Activated CD8-positive, alpha-beta memory T cell treated with anti-CD3 and anti-CD28 coated beads, Interleukin-2, amount 50 U/mL, for 48 hours (primary cell): ENCODE results near the gene ERICH3.

ENCODE experiments used
- DNase-seq: peaks from one replicate; pipeline ENCODE4 v3.0.0-alpha.2; 2020

The ERICH3 gene

GRCh38 chr1:74673351-74674111 lies at the start of gene ERICH3:
Gene ERICH3 (minus strand): TSS chr1:74673792. CDS start chr1:74673519, 273 bp downstream.
- no peak for DNase-seq

GRCh38 chr1:74717626-74718025 lies 44.0 kb upstream of the ERICH3 start:
- no peak for DNase-seq

GRCh38 chr1:74716822-74717221 lies 43.2 kb upstream of the ERICH3 start:
- DNase-seq = no peak

- DNase-seq = no peak
Observed at GRCh38 chr1:74715806-74716205, 42.2 kb upstream of the ERICH3 start.

GRCh38 chr1:74715236-74715502 lies 41.6 kb upstream of the ERICH3 start:
- no peak for DNase-seq

GRCh38 chr1:74714429-74715235 lies 41.0 kb upstream of the ERICH3 start:
- no peak for DNase-seq

- no peak for DNase-seq
Observed at GRCh38 chr1:74713849-74714248, 40.3 kb upstream of the ERICH3 start.

GRCh38 chr1:74712881-74713280 lies 39.3 kb upstream of the ERICH3 start:
- DNase-seq = no peak

- DNase-seq = no peak
Observed at GRCh38 chr1:74703386-74704182, 30.0 kb upstream of the ERICH3 start.

- no peak for DNase-seq
Observed at GRCh38 chr1:74699331-74699730, 25.7 kb upstream of the ERICH3 start.

GRCh38 chr1:74697832-74698231 lies 24.2 kb upstream of the ERICH3 start:
- no peak for DNase-seq

- DNase-seq = no peak
Observed at GRCh38 chr1:74693473-74693872, 19.9 kb upstream of the ERICH3 start.

GRCh38 chr1:74690909-74691308 lies 17.3 kb upstream of the ERICH3 start:
- DNase-seq = no peak

GRCh38 chr1:74690364-74690696 lies 16.7 kb upstream of the ERICH3 start:
- DNase-seq = no peak

GRCh38 chr1:74689621-74690363 lies 16.2 kb upstream of the ERICH3 start:
- DNase-seq = no peak

GRCh38 chr1:74686928-74687327 lies 13.3 kb upstream of the ERICH3 start:
- no peak for DNase-seq

GRCh38 chr1:74684301-74684700 lies 10.7 kb upstream of the ERICH3 start:
- no peak for DNase-seq

- no peak for DNase-seq
Observed at GRCh38 chr1:74683656-74684055, 10.1 kb upstream of the ERICH3 start.

GRCh38 chr1:74681851-74682250 lies 8.3 kb upstream of the ERICH3 start:
- DNase-seq = no peak

- DNase-seq = no peak
Observed at GRCh38 chr1:74681449-74681848, 7.9 kb upstream of the ERICH3 start.

GRCh38 chr1:74681001-74681400 lies 7.4 kb upstream of the ERICH3 start:
- DNase-seq = no peak

- DNase-seq = no peak
Observed at GRCh38 chr1:74679811-74680210, 6.2 kb upstream of the ERICH3 start.

- DNase-seq = no peak
Observed at GRCh38 chr1:74677926-74678325, 4.3 kb upstream of the ERICH3 start.
